22Rv1 (cell line): Measurements from ENCODE around the gene GRIFIN.

Source experiments
- ZFX ChIP-seq: fragments of 450-650 bp; IDR thresholded peaks from 2 replicates; pipeline ENCODE4 v1.6.1; 2017; ENCODE audit warnings: antibody characterized with exemption, borderline replicate concordance
- TF ChIP-seq, protein P1 (sequence below): fragments of 450-650 bp; IDR thresholded peaks from 2 replicates; pipeline ENCODE4 v1.5.1; 2017; ENCODE audit warnings: mild to moderate bottlenecking

DNA sequence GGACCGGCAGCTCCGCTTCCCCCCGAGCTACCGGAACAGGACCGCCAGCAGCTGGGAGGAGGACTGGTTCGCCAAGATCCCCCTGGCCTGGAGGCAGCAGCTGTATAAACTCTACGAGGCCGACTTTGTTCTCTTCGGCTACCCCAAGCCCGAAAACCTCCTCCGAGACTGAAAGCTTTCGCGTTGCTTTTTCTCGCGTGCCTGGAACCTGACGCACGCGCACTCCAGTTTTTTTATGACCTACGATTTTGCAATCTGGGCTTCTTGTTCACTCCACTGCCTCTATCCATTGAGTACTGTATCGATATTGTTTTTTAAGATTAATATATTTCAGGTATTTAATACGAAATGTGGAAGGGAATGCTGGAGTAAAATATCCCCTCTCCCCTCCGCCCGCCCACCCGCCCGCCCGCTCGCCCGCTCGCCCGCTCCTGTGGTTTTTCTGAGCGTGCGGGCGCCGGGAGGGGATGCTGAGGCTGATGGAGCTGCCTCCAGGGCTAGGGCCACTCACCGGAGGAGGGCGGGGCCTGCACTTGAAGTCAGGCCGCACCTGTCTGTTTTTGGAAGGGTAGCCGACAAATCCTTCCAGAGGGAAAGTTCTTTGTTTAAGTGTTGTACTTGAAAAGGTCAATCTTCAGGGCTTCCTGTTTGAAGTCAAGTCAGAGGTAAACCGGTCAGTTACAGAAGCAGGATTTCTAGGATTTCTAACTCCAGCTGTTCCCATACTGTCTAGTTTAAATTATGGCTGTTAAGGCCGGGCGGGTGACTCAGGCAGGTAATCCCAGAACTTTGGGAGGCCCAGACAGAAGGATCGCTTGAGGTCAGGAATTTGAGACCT is 42.3 kb downstream of the GRIFIN start:
- TF ChIP-seq, protein P1, sequence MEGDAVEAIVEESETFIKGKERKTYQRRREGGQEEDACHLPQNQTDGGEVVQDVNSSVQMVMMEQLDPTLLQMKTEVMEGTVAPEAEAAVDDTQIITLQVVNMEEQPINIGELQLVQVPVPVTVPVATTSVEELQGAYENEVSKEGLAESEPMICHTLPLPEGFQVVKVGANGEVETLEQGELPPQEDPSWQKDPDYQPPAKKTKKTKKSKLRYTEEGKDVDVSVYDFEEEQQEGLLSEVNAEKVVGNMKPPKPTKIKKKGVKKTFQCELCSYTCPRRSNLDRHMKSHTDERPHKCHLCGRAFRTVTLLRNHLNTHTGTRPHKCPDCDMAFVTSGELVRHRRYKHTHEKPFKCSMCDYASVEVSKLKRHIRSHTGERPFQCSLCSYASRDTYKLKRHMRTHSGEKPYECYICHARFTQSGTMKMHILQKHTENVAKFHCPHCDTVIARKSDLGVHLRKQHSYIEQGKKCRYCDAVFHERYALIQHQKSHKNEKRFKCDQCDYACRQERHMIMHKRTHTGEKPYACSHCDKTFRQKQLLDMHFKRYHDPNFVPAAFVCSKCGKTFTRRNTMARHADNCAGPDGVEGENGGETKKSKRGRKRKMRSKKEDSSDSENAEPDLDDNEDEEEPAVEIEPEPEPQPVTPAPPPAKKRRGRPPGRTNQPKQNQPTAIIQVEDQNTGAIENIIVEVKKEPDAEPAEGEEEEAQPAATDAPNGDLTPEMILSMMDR, result no peak
- TF ChIP-seq ZFX, result no peak
